RWPE1 (cell line): ENCODE results near the gene GAPDHS.

ENCODE experiments used
- CTCF ChIA-PET: fragments of 350-600 bp; sonication (Branson Sonifier 250); formaldehyde crosslinking; extraction: SDS; loops from one replicate; lab custom pipeline; 2021; lab: Yijun Ruan, JAX
- POLR2A ChIA-PET: fragments of 400-600 bp; formaldehyde crosslinking; extraction: SDS; loops from one replicate; lab custom pipeline; 2020; ENCODE audit warnings: antibody characterized with exemption; ENCODE audit not compliant: low non-redundant PET; lab: Yijun Ruan, JAX
- DNase-seq: peaks from one replicate; pipeline ENCODE4 v3.0.0; 2012; ENCODE audit warnings: low spot score
- H3K27ac ChIP-seq: fragments of 450-650 bp; 2 replicates; pipeline ENCODE4 v1.5.1; 2017
- TF ChIP-seq, protein P1 (sequence below): fragments of 450-650 bp; conservative IDR thresholded peaks from 2 replicates; pipeline ENCODE4 v1.5.1; 2017; ENCODE audit warnings: low read depth, mild to moderate bottlenecking

GAPDHS gene

DNA sequence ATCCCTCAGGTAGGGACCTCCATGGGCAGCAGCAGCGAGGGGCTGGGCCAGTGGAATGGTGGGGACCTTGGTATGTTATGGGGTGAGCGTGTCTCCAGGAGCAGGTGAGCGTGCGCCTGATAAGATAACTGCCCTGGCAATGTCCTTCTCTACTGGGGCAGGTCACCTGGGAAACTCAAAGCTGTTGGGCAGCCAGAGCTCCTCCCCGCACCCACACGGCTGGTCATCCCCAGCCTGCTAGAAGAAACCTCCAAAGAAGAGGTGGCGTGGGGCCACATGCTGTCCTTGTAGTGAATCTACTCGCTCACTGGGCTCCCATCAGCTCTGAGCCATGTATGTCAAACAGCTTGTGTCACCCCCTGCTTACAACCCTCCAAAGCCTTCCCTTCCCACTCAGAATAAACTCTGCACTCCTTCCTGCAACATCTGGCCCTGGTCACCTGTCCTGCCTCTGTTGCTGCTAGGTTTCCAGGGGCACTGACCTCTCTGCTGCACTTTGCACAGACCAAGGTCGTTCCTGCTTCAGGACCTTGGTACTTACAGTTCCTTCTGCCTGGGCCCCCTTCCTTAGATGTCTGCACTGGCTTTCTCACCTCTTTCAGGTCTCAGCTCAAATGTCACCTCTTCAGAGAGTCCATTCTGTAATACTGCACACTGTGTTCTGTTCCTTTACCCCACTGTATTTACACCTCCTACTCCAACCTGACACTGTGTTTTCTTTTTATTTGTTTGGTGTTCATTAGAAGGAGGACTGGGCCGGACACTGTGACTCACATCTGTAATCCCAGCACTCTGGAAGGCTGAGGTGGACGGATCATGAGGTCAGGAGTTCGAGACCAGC is 32.0 kb downstream of the GAPDHS start:
- TF ChIP-seq, protein P1, sequence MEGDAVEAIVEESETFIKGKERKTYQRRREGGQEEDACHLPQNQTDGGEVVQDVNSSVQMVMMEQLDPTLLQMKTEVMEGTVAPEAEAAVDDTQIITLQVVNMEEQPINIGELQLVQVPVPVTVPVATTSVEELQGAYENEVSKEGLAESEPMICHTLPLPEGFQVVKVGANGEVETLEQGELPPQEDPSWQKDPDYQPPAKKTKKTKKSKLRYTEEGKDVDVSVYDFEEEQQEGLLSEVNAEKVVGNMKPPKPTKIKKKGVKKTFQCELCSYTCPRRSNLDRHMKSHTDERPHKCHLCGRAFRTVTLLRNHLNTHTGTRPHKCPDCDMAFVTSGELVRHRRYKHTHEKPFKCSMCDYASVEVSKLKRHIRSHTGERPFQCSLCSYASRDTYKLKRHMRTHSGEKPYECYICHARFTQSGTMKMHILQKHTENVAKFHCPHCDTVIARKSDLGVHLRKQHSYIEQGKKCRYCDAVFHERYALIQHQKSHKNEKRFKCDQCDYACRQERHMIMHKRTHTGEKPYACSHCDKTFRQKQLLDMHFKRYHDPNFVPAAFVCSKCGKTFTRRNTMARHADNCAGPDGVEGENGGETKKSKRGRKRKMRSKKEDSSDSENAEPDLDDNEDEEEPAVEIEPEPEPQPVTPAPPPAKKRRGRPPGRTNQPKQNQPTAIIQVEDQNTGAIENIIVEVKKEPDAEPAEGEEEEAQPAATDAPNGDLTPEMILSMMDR, result no peak
- DNase-seq, result no peak
- ChIA-PET CTCF (interaction anchor here (0.5 to 1.1 kb wide), 2 partner anchors 55 to 120 kb away, joined by 3 to 4 read pairs; no protein-coding TSS in a partner anchor), POLR2A (no interaction called here)
- no peak overlapping the region for H3K27ac ChIP-seq

DNA sequence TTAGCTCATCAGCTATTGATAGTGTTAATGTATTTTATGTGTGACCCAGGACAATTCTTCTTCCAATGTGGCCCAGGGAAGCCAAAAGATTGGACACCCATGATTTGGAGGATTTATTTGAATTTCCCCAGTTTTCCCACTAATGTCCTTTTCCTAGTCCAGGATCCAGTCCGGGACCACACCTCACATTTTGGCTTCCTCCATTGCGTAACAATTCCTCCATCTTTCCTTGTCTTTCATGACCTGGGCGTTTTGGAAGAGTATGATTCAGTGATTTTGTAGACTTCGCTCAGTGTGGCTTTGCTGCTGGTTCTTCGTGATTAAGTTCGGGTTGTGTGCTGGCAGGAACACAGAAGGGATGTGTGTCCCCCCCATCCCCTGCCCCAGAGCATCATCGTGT is 33.5 kb downstream of the GAPDHS start:
- no peak for DNase-seq
- TF ChIP-seq, protein P1, result no peak
- no peak overlapping the region for H3K27ac ChIP-seq
- CTCF ChIA-PET, result interaction anchor here (0.6 to 1.1 kb wide), 3 partner anchors 10 to 72 kb away, joined by 3 to 4 read pairs (median 4); no protein-coding TSS in a partner anchor
- POLR2A ChIA-PET, result no interaction called here

DNA sequence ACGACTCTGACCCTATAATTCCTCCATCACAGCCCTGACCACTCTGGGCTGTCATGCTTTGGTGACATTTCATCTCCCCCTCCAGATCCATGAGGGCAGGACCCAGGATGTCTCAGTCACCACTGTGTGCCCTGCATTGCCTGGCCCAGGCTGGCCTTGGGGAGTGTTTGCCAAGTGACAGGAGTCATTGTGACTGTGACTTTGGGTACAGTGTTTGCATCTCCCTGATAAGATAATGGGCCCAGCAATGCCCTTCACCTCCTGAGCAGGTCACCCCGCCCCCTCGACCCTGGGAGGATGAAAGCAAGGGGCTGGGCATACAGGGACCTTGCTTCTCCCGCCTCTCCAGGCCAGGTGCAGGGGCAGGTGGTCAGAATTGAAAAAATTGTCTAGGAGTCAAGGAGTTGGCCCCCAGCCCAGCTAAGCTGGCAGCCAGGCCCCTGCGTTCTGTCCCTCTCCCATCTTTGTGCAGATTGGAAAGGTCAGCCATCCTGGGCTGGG is 36.1 kb downstream of the GAPDHS start:
- POLR2A ChIA-PET, result no interaction called here
- no peak overlapping the region for H3K27ac ChIP-seq
- DNase-seq, result no peak
- CTCF ChIA-PET, result interaction anchor here (0.8 kb wide), 1 partner anchor 41 kb away, joined by 4 read pairs; no protein-coding TSS in a partner anchor
- TF ChIP-seq, protein P1, result no peak

DNA sequence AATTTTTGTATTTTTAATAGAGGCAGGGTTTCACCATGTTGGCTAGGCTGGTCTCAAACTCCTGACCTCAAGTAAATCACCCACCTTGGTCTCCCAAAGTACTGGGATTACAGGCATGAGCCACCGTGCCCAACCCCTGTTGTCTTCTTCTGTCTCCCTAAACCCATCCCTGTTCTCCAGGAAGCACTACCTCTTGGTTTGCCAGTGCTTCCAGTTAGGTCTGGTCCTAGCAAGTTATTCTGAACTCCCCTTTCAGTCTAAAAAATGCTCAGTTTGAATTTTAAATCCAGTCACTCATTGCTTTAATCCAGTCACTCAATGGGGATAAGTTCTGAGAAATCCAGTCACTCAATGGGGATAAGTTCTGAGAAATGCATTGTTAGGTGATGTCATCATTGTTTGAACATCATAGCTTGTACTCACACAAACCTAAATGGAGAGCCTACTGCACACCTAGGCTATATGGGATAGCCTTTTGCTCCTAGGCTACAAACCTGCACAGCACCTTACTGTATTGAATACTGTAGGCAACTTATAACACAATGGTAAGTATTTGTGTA is 38.2 kb downstream of the GAPDHS start:
- CTCF ChIA-PET, result interaction anchor here (0.5 kb wide), 1 partner anchor 11 kb away, joined by 7 read pairs; no protein-coding TSS in a partner anchor

DNA sequence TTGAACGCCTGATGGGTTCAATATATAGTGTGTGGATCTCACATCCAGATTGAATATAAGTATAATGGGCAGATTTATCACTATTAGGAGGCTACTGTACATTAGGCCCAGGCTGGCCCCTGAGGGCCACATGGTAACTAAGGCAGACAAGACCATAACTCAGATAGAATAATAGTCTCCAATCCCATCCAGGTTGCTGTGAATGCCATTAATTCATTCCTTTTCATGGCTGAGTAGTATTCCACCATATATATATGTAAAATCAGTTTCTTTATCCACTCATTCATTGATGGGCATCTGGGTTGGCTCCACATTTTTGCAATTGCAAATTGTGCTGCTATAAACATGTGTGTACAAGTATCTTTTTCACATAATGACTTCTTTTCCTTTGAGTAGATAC is 44.7 kb downstream of the GAPDHS start:
- TF ChIP-seq, protein P1, result no peak
- DNase-seq, result no peak
- ChIA-PET CTCF (interaction anchor here (0.7 kb wide), 1 partner anchor 265 kb away, joined by 3 read pairs; no protein-coding TSS in a partner anchor), POLR2A (no interaction called here)
- no peak overlapping the region for H3K27ac ChIP-seq

More for the DNA sequence above, 38.2 kb downstream of the GAPDHS start:
- POLR2A ChIA-PET, result no interaction called here
- TF ChIP-seq, protein P1, result no peak
- H3K27ac ChIP-seq, result no peak overlapping the region
- DNase-seq, result no peak

DNA sequence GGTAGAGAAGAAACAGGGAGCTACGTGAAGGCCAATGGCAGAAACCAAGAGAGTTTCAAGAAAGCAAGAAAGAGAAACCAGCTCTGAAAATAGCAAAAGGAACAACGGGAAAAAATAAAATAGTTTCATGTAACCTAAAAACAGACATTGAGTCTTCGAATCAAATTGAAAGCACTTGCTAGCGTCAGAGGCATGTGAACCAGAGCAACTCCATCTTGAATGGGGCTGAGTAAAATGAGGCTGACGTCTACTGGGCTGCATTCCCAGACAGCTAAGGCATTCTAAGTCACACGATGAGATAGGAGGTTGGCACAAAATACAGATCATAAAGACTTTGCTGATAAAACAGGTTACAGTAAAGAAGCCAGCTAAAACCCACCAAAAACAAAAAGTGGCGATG is 45.5 kb downstream of the GAPDHS start:
- ChIA-PET POLR2A (no interaction called here), CTCF (interaction anchor here (0.7 kb wide), 1 partner anchor 266 kb away, joined by 3 read pairs; no protein-coding TSS in a partner anchor)
- TF ChIP-seq, protein P1, result no peak
- DNase-seq, result no peak
- H3K27ac ChIP-seq, result no peak overlapping the region
